ENCODE measurements around the gene NTRK2.

Gene NTRK2

GRCh38 chr9:84925225-84925872, 255.8 kb downstream of the NTRK2 start:
- Mint-ChIP-seq H3K36me3 (no peaks in the 10 kb centered on the region), H3K9me3 (peaks cover 0 to 2% of the 10 kb centered on the region in 2 donors), H3K4me1 (no peaks in the 10 kb centered on the region), H3K27me3 (peaks cover 3 to 19% of the 10 kb centered on the region in 2 donors), H3K4me3 (no peak overlapping the region), H3K27ac (no peak overlapping the region)
- ATAC-seq (replicated peaks) (no peak), DNase-seq (no peak)

- Mint-ChIP-seq H3K9me3 (peaks cover 0 to 2% of the 10 kb centered on the region in 2 donors), H3K27me3 (peaks cover 0 to 19% of the 10 kb centered on the region in 2 donors), H3K4me3 (no peak overlapping the region), H3K4me1 (no peaks in the 10 kb centered on the region), H3K27ac (no peak overlapping the region), H3K36me3 (no peaks in the 10 kb centered on the region)
- no peak for DNase-seq
- no peak for ATAC-seq (replicated peaks)
Observed at GRCh38 chr9:84926793-84927192, 257.3 kb downstream of the NTRK2 start.

GRCh38 chr9:84928419-84928818, 258.9 kb downstream of the NTRK2 start:
- no peak for DNase-seq
- H3K9me3 Mint-ChIP-seq = peaks cover 0 to 1% of the 10 kb centered on the region in 2 donors
- H3K27me3 Mint-ChIP-seq = peaks cover 0 to 19% of the 10 kb centered on the region in 2 donors
- H3K27ac Mint-ChIP-seq = no peak overlapping the region
- no peak overlapping the region for H3K4me3 Mint-ChIP-seq
- H3K36me3 Mint-ChIP-seq = no peaks in the 10 kb centered on the region
- no peak for ATAC-seq (replicated peaks)
- H3K4me1 Mint-ChIP-seq = no peaks in the 10 kb centered on the region

- Mint-ChIP-seq H3K36me3 (no peaks in the 10 kb centered on the region), H3K4me1 (no peaks in the 10 kb centered on the region), H3K27me3 (peaks cover 0 to 19% of the 10 kb centered on the region in 2 donors), H3K27ac (no peak overlapping the region), H3K4me3 (no peak overlapping the region), H3K9me3 (peaks cover 0 to 1% of the 10 kb centered on the region in 2 donors)
- no peak for ATAC-seq (replicated peaks)
- no peak for DNase-seq
Observed at GRCh38 chr9:84929068-84929467, 259.5 kb downstream of the NTRK2 start.

- Mint-ChIP-seq H3K9me3 (no peaks in the 10 kb centered on the region), H3K4me3 (no peak overlapping the region), H3K27ac (no peak overlapping the region), H3K4me1 (peaks cover 0 to 7% of the 10 kb centered on the region in 2 donors), H3K27me3 (peaks cover 0 to 6% of the 10 kb centered on the region in 2 donors), H3K36me3 (no peaks in the 10 kb centered on the region)
- DNase-seq = no peak
- no peak for ATAC-seq (replicated peaks)
Observed at GRCh38 chr9:84932915-84933527, 263.5 kb downstream of the NTRK2 start.

- Mint-ChIP-seq H3K4me1 (peaks cover 0 to 7% of the 10 kb centered on the region in 2 donors), H3K36me3 (no peaks in the 10 kb centered on the region), H3K4me3 (no peak overlapping the region), H3K27ac (no peak overlapping the region), H3K9me3 (no peaks in the 10 kb centered on the region), H3K27me3 (no peaks in the 10 kb centered on the region)
- ATAC-seq (replicated peaks) = peak; percentile 29 to 64
- no peak for DNase-seq
Observed at GRCh38 chr9:84935528-84936117, 266.1 kb downstream of the NTRK2 start.

- H3K36me3 Mint-ChIP-seq = no peaks in the 10 kb centered on the region
- DNase-seq = no peak
- H3K4me1 Mint-ChIP-seq = peaks cover 0 to 7% of the 10 kb centered on the region in 2 donors
- H3K4me3 Mint-ChIP-seq = no peak overlapping the region
- H3K27me3 Mint-ChIP-seq = no peaks in the 10 kb centered on the region
- no peak for ATAC-seq (replicated peaks)
- no peaks in the 10 kb centered on the region for H3K9me3 Mint-ChIP-seq
- no peak overlapping the region for H3K27ac Mint-ChIP-seq
Observed at GRCh38 chr9:84937180-84937579, 267.7 kb downstream of the NTRK2 start.

GRCh38 chr9:84937581-84937980, 268.1 kb downstream of the NTRK2 start:
- DNase-seq = no peak
- no peak for ATAC-seq (replicated peaks)
- H3K9me3 Mint-ChIP-seq = no peaks in the 10 kb centered on the region
- H3K4me3 Mint-ChIP-seq = no peak overlapping the region
- no peaks in the 10 kb centered on the region for H3K27me3 Mint-ChIP-seq
- peaks cover 0 to 7% of the 10 kb centered on the region in 2 donors for H3K4me1 Mint-ChIP-seq
- no peak overlapping the region for H3K27ac Mint-ChIP-seq
- H3K36me3 Mint-ChIP-seq = no peaks in the 10 kb centered on the region

- H3K4me1 Mint-ChIP-seq = peaks cover 0 to 7% of the 10 kb centered on the region in 2 donors
- H3K9me3 Mint-ChIP-seq = peaks cover 0 to 5% of the 10 kb centered on the region in 2 donors
- ATAC-seq (replicated peaks) (no peak), DNase-seq (no peak)
- H3K36me3 Mint-ChIP-seq = no peaks in the 10 kb centered on the region
- no peak overlapping the region for H3K4me3 Mint-ChIP-seq
- no peak overlapping the region for H3K27ac Mint-ChIP-seq
- no peaks in the 10 kb centered on the region for H3K27me3 Mint-ChIP-seq
Observed at GRCh38 chr9:84939774-84940173, 270.2 kb downstream of the NTRK2 start.

GRCh38 chr9:84940294-84940693, 270.8 kb downstream of the NTRK2 start:
- Mint-ChIP-seq H3K36me3 (no peaks in the 10 kb centered on the region), H3K27me3 (no peaks in the 10 kb centered on the region), H3K4me3 (no peak overlapping the region), H3K27ac (no peak overlapping the region), H3K4me1 (peaks cover 0 to 6% of the 10 kb centered on the region in 2 donors), H3K9me3 (peaks cover 0 to 5% of the 10 kb centered on the region in 2 donors)
- ATAC-seq (replicated peaks) (peak in 1 of 2 donors; percentile 46), DNase-seq (no peak)

- H3K36me3 Mint-ChIP-seq = no peaks in the 10 kb centered on the region
- peaks cover 0 to 5% of the 10 kb centered on the region in 2 donors for H3K9me3 Mint-ChIP-seq
- H3K27ac Mint-ChIP-seq = no peak overlapping the region
- ATAC-seq (replicated peaks) (no peak), DNase-seq (no peak)
- no peak overlapping the region for H3K4me3 Mint-ChIP-seq
- no peaks in the 10 kb centered on the region for H3K27me3 Mint-ChIP-seq
- no peaks in the 10 kb centered on the region for H3K4me1 Mint-ChIP-seq
Observed at GRCh38 chr9:84941792-84942191, 272.3 kb downstream of the NTRK2 start.

GRCh38 chr9:84943482-84944050, 274.0 kb downstream of the NTRK2 start:
- H3K27ac Mint-ChIP-seq = no peak overlapping the region
- H3K9me3 Mint-ChIP-seq = peaks cover 0 to 5% of the 10 kb centered on the region in 2 donors
- no peaks in the 10 kb centered on the region for H3K36me3 Mint-ChIP-seq
- no peak for DNase-seq
- no peak for ATAC-seq (replicated peaks)
- H3K4me3 Mint-ChIP-seq = no peak overlapping the region
- H3K27me3 Mint-ChIP-seq = no peaks in the 10 kb centered on the region
- no peaks in the 10 kb centered on the region for H3K4me1 Mint-ChIP-seq

GRCh38 chr9:84945878-84946538, 276.5 kb downstream of the NTRK2 start:
- ATAC-seq (replicated peaks) (peak in 1 of 2 donors; percentile 12), DNase-seq (no peak)
- Mint-ChIP-seq H3K27ac (no peak overlapping the region), H3K4me1 (no peaks in the 10 kb centered on the region), H3K36me3 (no peaks in the 10 kb centered on the region), H3K4me3 (no peak overlapping the region), H3K27me3 (no peaks in the 10 kb centered on the region), H3K9me3 (peaks cover 0 to 5% of the 10 kb centered on the region in 2 donors)

GRCh38 chr9:84947412-84947972, 278.0 kb downstream of the NTRK2 start:
- H3K4me1 Mint-ChIP-seq = no peaks in the 10 kb centered on the region
- DNase-seq (no peak), ATAC-seq (replicated peaks) (no peak)
- no peak overlapping the region for H3K4me3 Mint-ChIP-seq
- H3K27ac Mint-ChIP-seq = no peak overlapping the region
- H3K36me3 Mint-ChIP-seq = no peaks in the 10 kb centered on the region
- peaks cover 0 to 5% of the 10 kb centered on the region in 2 donors for H3K9me3 Mint-ChIP-seq
- H3K27me3 Mint-ChIP-seq = no peaks in the 10 kb centered on the region
